ENCODE data around the gene GABRG3. TPM values are rescaled to one million over a fixed set of nuclear protein-coding genes. Genes with fewer than 3 reads are reported as not detected.

The GABRG3 gene
- total RNA-seq, 1 experiment from 2014 or later, result not detected

GRCh38 chr15:27475395-27475794 lies 504.4 kb downstream of the GABRG3 start:
- ATAC-seq (no peak), DNase-seq (ENCODE audit: low read depth, low spot score) (no peak)
- ChIA-PET CTCF (no interaction called here), RAD21 (ENCODE audit: low non-redundant PET in 1 of 2, low total read pairs in 2 of 2, uncharacterized antibody in 2 of 2, unreplicated experiment in 2 of 2) (no interaction called here), POLR2A (no interaction called here)
- Histone ChIP-seq H3K27ac (ENCODE audit: low read depth, low read length) (no peak overlapping the region), H2AFZ (ENCODE audit: low read depth, low read length, poor library complexity, severe bottlenecking) (no peak overlapping the region), H3K4me2 (ENCODE audit: low read length) (no peak overlapping the region), H3K9me2 (ENCODE audit: insufficient read depth) (no peaks in the 10 kb centered on the region), H3K9ac (ENCODE audit: low read length) (no peak overlapping the region), H3K4me1 (ENCODE audit: control insufficient read depth in 1 of 2, insufficient read depth in 2 of 2, low read length in 2 of 2) (no peaks in the 10 kb centered on the region), H3K4me3 (replicated peaks in 1 of 2; ENCODE audit: low read depth in 1 of 2, low read length in 2 of 2) (no peak overlapping the region), H3K9me3 (ENCODE audit: control insufficient read depth in 1 of 2, insufficient read depth in 1 of 2, low read depth in 1 of 2, low read length in 2 of 2) (peaks cover 19 to 30% of the 10 kb centered on the region in 2 experiments; a peak in 2 of 4 replicates), H3K27me3 (ENCODE audit: insufficient read depth, low read length) (no peaks in the 10 kb centered on the region), H4K20me1 (ENCODE audit: insufficient read depth) (no peaks in the 10 kb centered on the region), H3K79me2 (ENCODE audit: insufficient read depth, low read length) (no peaks in the 10 kb centered on the region), H3K36me3 (ENCODE audit: control insufficient read depth in 1 of 2, insufficient read depth in 2 of 2, low read length in 2 of 2) (no peaks in the 10 kb centered on the region)
- intact Hi-C loops (cut with micrococcal nuclease), result no loop called here
- no peak for TF ChIP-seq CEBPB (IDR thresholded peaks at IDR 0.05; ENCODE audit: low read depth)
- no peak for TF ChIP-seq SIN3A (IDR thresholded peaks at IDR 0.05; ENCODE audit: low read depth)
- no peak for TF ChIP-seq RAD21 (IDR thresholded peaks at IDR 0.05; ENCODE audit: low read depth)
- no peak for TF ChIP-seq ELF1 (IDR thresholded peaks at IDR 0.05; ENCODE audit: borderline replicate concordance, low read depth)
- BruUV-seq (replicated peaks), result no TSS peak

- no peak overlapping the region; a peak in 1 of 4 replicates for H3K4me3 ChIP-seq (replicated peaks in 1 of 2; ENCODE audit: low read depth in 1 of 2, low read length in 2 of 2)
- H3K4me2 ChIP-seq (ENCODE audit: low read length), result no peak overlapping the region
- H2AFZ ChIP-seq (ENCODE audit: low read depth, low read length, poor library complexity, severe bottlenecking), result no peak overlapping the region
- no peak for DNase-seq (ENCODE audit: low read depth, low spot score)
- ChIA-PET POLR2A (no interaction called here), CTCF (no interaction called here), RAD21 (ENCODE audit: low non-redundant PET in 1 of 2, low total read pairs in 2 of 2, uncharacterized antibody in 2 of 2, unreplicated experiment in 2 of 2) (no interaction called here)
- H3K9me2 ChIP-seq (ENCODE audit: insufficient read depth), result no peaks in the 10 kb centered on the region
- no peak overlapping the region for H3K9ac ChIP-seq (ENCODE audit: low read length)
- H3K27me3 ChIP-seq (ENCODE audit: insufficient read depth, low read length), result no peaks in the 10 kb centered on the region
- H3K36me3 ChIP-seq (ENCODE audit: control insufficient read depth in 1 of 2, insufficient read depth in 2 of 2, low read length in 2 of 2), result no peaks in the 10 kb centered on the region
- no peaks in the 10 kb centered on the region for H4K20me1 ChIP-seq (ENCODE audit: insufficient read depth)
- intact Hi-C loops (cut with micrococcal nuclease), result no loop called here
- no peak for ATAC-seq
- TF ChIP-seq MAX (IDR thresholded peaks at IDR 0.05), result no peak
- no peak for TF ChIP-seq EZH2phosphoT487 (IDR thresholded peaks at IDR 0.05; ENCODE audit: borderline replicate concordance)
- no peak for TF ChIP-seq POLR2AphosphoS5 (IDR thresholded peaks at IDR 0.05; ENCODE audit: low read depth, low read length)
- no peak for TF ChIP-seq YY1 (IDR thresholded peaks at IDR 0.05; ENCODE audit: extremely low read depth, insufficient replicate concordance, low read depth, low read length)
- TF ChIP-seq CBX3 (IDR thresholded peaks at IDR 0.05; ENCODE audit: low read depth), result no peak
- no peak for TF ChIP-seq TCF7L2 (IDR thresholded peaks at IDR 0.05; ENCODE audit: borderline replicate concordance, extremely low read depth, insufficient read depth, insufficient read length)
- no peak for TF ChIP-seq SP1 (IDR thresholded peaks at IDR 0.05; ENCODE audit: low read depth)
- TF ChIP-seq POLR2A (IDR thresholded peaks at IDR 0.05; ENCODE audit: borderline replicate concordance, extremely low read depth, insufficient read depth, insufficient read length), result no peak
- TF ChIP-seq ELF1 (IDR thresholded peaks at IDR 0.05; ENCODE audit: borderline replicate concordance, low read depth), result no peak
- TF ChIP-seq EZH2 (IDR thresholded peaks at IDR 0.05), result no peak
- peaks cover 17 to 33% of the 10 kb centered on the region in 2 experiments; a peak in 2 of 4 replicates for H3K9me3 ChIP-seq (ENCODE audit: control insufficient read depth in 1 of 2, insufficient read depth in 1 of 2, low read depth in 1 of 2, low read length in 2 of 2)
- no peaks in the 10 kb centered on the region for H3K4me1 ChIP-seq (ENCODE audit: control insufficient read depth in 1 of 2, insufficient read depth in 2 of 2, low read length in 2 of 2)
- H3K79me2 ChIP-seq (ENCODE audit: insufficient read depth, low read length), result no peaks in the 10 kb centered on the region
- no peak overlapping the region for H3K27ac ChIP-seq (ENCODE audit: low read depth, low read length)
- no TSS peak for BruUV-seq (replicated peaks)
Observed at GRCh38 chr15:27479296-27480140, 508.5 kb downstream of the GABRG3 start.

Measured in HCT116 (cell line).